T-helper 2 cell (primary cell): ENCODE results near the gene CPLX4.
A peak's percentile ranks its signal among the peaks of the same experiment; 100 is the strongest.

Source experiments
- DNase-seq, 5 experiments: peaks; one replicate each; pipeline versions ENCODE4 v3.0.0 to v3.0.0-alpha.2; 2012 to 2022

CPLX4 gene

GRCh38 chr18:59306640-59307039 is 11.8 kb downstream of the CPLX4 start:
- DNase-seq, result no peak

GRCh38 chr18:59305295-59305694 is 13.2 kb downstream of the CPLX4 start:
- DNase-seq, result no peak

- no peak for DNase-seq
These were observed 14.7 kb downstream of the CPLX4 start for GRCh38 chr18:59303656-59304195.

- no peak for DNase-seq
These were observed 15.4 kb downstream of the CPLX4 start for GRCh38 chr18:59303006-59303405.

DNA sequence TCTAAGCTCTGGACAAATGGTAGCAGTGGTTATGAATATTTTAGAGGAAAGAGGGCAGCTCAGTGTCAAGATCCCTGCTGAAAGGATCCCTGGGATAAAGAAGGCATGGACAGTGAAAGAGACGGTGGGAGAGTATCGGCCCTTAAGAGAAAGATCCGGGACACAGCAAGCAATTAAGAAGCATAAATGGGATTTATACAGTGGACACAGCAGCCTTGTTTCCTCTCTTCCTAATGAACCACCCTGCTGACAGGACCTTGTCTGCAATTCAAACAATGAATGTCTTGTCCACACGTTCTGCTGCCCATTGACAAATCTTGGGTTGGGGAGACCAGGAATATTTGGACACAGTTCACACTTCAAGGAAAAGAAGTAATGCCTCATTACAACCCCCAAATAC is 16.5 kb downstream of the CPLX4 start:
- DNase-seq, result no peak

- DNase-seq, result no peak
These were observed 17.7 kb downstream of the CPLX4 start for GRCh38 chr18:59300676-59301285.

- DNase-seq, result no peak
These were observed 19.6 kb downstream of the CPLX4 start for GRCh38 chr18:59298871-59299270.

GRCh38 chr18:59293317-59293716 is 25.1 kb downstream of the CPLX4 start:
- DNase-seq, result no peak

- DNase-seq, result no peak
These were observed 32.1 kb downstream of the CPLX4 start for GRCh38 chr18:59286341-59286740.

DNA sequence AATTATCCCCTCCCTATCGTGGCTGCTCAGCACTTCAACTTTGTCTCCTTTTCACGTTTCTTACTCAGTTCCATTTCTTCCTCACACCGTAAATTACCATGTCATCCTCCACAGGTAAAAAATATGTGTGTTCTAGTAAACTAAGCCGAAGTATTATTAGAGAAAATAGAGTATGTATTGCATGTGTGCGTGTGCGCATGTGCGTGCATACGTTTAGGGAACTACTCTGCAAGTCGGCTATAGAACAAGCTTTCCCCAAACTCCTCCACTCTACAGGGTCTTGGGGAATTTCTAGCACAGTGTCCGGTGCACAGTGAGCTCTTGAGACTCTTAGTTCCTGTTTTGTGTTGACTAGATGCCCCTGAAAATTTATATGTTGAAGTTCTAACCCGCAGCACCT is 36.1 kb downstream of the CPLX4 start:
- DNase-seq, result no peak

- no peak for DNase-seq
These were observed 38.7 kb downstream of the CPLX4 start for GRCh38 chr18:59279722-59280121.

GRCh38 chr18:59279193-59279592 is 39.3 kb downstream of the CPLX4 start:
- peak in 1 of 5 experiments; percentile 27 for DNase-seq

- DNase-seq, result no peak
These were observed 39.7 kb downstream of the CPLX4 start for GRCh38 chr18:59278793-59279192.

DNA sequence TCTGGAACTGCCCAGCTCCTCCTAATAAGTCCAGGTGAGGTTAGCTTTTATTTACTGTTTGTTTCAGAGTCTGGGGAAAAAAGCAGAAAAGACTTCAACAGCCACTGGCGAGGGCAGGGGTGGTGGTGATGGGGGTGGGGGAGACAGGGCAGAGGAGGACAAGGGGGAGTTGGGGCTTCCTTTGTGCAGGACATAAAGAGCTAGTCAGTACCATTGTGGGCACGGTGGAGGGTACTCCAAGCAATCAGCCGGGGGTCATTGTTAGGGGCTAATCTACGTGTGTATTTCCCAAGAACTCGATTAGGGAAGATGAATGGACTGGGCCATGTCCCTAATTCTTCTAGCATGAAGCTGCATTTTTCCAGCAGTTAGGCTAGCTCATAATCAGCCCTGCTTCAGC is 42.4 kb downstream of the CPLX4 start:
- DNase-seq, result no peak

DNA sequence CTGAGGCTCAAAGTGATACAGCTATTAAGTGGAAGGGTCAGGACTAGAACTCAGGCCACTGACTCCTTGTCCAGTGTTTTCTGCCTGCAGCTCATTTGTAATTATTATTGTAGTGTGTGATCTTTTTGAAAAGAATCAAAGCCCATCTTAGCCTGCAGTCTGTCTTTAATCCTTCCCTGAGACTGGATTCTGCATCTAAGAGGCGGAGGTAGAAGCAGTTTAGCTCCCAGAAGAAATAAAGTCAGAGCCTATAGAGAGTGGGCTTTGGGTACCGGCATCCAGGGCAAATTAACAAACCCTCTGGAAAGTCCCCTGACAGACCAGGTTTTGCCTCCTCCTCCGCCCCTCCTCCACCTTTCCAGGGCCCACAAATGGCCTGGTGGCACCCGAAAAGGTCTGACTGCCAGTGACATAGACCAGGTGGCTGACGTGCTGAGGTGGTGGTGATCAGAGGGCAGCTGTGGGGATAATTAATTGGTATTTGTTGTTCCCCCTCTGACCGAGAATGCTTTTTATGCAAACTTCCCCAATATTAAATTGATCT is 43.0 kb downstream of the CPLX4 start:
- no peak for DNase-seq

- no peak for DNase-seq
These were observed 43.9 kb downstream of the CPLX4 start for GRCh38 chr18:59274533-59274928.

DNA sequence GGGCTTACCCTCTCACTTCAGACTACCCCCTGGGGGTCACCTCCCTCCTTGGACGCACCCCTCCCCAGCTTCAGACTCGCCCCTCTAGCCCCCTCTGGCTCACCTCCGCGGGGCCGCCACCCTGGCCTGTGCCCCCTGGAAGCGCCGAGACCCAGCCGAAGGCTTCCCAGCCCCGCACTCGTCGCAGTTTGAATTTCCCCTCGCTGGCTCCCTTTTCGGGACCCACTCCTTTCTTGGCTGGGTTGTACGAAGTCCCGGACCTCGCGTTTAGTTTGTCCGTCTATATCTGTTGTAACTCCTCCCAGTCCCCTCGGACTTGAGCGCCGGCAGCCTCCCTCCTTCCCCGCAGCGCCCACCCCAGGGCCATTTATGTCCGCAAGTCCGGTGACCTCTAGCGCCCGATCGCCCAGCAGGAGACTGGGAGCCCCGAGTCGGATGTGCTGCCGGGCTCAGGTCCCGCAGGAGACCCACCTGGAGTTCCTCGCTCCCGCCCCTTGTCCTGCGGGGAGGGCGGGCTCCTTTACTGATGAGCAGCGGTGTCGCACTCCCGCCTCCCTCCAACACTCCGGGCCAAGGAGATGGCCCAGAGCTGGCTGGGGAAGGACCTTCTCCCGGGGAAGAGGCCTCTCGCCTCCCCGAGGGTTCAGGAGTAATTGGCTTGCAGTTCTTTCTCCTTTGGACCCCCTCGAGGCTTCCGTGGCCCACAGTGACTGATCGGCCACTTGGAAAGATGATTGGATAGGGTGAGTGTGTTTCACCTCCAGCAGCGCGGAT is 44.5 kb downstream of the CPLX4 start:
- no peak for DNase-seq

DNA sequence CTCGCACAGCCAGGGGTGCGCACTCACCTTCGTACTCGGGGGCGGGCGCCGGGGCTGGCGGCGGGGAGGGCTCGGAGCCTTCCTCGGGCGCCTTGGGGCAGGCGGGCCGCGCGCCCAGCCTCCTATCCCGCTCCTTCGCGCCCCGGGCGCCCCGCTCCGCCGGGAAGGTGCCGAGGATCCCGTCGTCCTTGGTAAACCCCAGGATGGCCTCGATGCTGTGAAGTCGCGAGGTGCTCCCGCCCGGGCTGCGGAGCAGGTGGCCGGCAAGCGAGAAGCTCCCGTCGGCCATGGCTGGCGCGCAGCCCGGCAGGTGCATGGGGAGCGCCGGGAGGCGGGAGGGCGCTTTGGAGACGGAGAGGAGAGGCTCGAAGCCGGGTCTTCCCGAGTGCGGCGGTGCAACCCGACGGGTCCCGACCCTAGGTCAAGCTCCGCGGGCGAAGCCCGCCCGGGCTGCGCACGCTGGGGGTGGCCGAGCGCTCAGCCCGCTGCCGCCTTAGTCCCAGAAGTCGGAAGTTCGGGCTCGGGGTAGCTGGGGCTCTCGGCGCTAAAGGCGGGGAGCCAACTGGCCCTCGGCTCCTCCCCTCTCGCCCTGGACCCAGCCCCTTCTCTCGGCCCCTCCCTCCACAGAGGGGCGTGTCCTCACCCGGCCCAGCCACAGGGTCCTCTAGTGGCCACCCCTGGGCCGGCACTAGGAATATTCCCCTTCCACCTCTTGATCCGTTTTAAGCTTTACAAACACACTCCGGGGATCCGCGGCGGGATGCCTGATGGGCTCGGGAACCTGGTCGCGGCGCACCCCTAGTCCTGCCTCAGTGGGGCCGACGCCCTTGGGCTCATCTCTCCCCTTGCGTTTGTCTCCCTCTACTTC is 45.3 kb downstream of the CPLX4 start, which contains the start of gene RAX:
TSS of gene RAX (minus strand) at position 564 of the 868 bp plus-strand sequence. CDS start at position 316, 248 bp downstream.
- DNase-seq, result peak in 1 of 5 experiments; percentile 22

DNA sequence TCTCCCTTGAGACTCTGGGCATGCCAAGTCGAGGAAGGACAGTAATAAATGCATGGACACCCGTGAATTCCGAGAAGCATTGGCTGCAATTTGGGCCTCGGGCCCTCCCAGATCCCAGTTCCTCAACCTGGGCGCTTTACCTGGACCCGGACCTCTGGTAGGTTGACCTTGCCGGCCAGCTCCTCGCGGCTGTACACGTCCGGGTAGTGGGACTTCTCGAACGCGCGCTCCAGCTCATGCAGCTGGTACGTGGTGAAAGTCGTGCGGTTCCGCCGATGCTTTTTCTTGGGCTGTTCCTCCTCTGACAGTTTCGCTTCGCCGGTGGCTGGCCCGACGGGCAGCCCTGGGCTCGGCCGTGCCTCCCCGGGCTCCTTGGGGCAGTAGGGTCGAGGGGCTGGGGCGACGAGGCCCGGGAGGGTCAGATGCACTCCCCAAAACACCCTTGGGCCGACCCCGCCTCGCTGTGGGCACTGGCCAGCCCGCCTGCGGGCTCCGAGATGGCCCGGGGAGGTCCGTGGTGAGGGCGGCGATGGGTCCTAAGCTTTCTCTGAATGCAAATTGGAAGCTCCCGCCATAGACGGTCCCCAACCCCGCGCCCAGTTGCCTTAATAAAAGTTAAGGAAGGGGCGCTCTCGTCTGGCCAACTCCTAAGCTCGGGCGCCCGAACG is 46.1 kb downstream of the CPLX4 start:
- peak in 1 of 5 experiments; percentile 28 for DNase-seq

DNA sequence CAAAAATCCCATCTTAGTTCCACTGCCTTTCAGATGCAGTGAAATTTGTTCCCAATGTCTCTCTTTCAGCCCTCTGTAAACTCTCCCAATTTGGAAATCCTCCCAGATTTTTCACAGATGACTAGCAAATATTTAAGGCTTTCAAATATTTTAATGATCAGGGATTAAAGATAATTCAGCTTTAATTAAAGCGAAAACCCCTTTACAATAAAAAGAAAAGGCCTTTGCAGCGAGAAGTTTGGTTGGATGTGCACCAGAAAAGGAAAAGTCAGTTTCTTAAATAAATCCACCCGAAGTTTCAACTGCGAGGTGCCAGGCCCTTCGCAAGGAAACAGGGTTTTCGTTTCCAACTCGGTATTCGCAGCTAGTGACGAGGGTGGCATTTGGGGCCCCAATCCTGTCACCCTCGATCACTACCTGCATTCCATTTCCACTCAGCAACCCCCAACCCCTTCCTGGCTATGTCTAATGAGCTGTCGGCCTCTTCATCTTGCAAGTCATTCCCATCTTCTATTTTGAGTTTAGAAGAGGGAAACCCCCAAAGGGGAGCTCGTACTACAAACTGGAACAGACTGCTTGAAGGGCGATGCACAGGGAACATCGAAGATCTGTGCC is 46.7 kb downstream of the CPLX4 start:
- DNase-seq, result no peak

- DNase-seq, result peak in 1 of 5 experiments; percentile 30
These were observed 47.7 kb downstream of the CPLX4 start for GRCh38 chr18:59270689-59271257.
